ENCODE results near the gene DARS1. TPM values are rescaled to one million over a fixed set of nuclear protein-coding genes. Genes with fewer than 3 reads are reported as not detected.

DARS1 gene
- total and polyA plus RNA-seq, 7 donors: 54.2 to 89.7 (median 73.5) TPM

GRCh38 chr2:135984199-135985017, 1.0 kb downstream of the DARS1 start:
- Histone ChIP-seq H3K27me3 (ENCODE audit: insufficient read depth in 3 of 3, low read length in 2 of 3) (no peaks in the 10 kb centered on the region), H3K36me3 (ENCODE audit: insufficient read depth in 1 of 2, low read depth in 1 of 2) (peaks cover 12 to 37% of the 10 kb centered on the region in 2 donors), H3K27ac (peak overlapping the region; percentile 97), H3K4me1 (peaks cover 22% of the 10 kb centered on the region), H3K4me3 (peak overlapping the region; percentile 87), H3K9me3 (no peaks in the 10 kb centered on the region)
- DNase-seq (no peak), ATAC-seq (peak; percentile 1 to 31 (median 16))
- whole genome bisulfite sequencing, 3 donors: 11 to 13% (median 12%) methylated on average over 6 of the region's 6 CpGs
- intact Hi-C loops (cut with DNase I): no loop called here
- TF ChIP-seq, protein P1, sequence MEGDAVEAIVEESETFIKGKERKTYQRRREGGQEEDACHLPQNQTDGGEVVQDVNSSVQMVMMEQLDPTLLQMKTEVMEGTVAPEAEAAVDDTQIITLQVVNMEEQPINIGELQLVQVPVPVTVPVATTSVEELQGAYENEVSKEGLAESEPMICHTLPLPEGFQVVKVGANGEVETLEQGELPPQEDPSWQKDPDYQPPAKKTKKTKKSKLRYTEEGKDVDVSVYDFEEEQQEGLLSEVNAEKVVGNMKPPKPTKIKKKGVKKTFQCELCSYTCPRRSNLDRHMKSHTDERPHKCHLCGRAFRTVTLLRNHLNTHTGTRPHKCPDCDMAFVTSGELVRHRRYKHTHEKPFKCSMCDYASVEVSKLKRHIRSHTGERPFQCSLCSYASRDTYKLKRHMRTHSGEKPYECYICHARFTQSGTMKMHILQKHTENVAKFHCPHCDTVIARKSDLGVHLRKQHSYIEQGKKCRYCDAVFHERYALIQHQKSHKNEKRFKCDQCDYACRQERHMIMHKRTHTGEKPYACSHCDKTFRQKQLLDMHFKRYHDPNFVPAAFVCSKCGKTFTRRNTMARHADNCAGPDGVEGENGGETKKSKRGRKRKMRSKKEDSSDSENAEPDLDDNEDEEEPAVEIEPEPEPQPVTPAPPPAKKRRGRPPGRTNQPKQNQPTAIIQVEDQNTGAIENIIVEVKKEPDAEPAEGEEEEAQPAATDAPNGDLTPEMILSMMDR (IDR thresholded peaks at IDR 0.05): no peak

- WGBS, 3 donors: 47 to 74% (median 49%) methylated on average over 5 of the region's 5 CpGs
- ATAC-seq: no peak
- no peak overlapping the region for H3K4me3 ChIP-seq
- peaks cover 12 to 74% of the 10 kb centered on the region in 2 donors for H3K36me3 ChIP-seq (ENCODE audit: insufficient read depth in 1 of 2, low read depth in 1 of 2)
- intact Hi-C loops (cut with DNase I): no loop called here
- peaks cover 15% of the 10 kb centered on the region for H3K4me1 ChIP-seq
- no peak for DNase-seq
- no peaks in the 10 kb centered on the region for H3K27me3 ChIP-seq (ENCODE audit: insufficient read depth in 3 of 3, low read length in 2 of 3)
- H3K27ac ChIP-seq: no peak overlapping the region
- H3K9me3 ChIP-seq: no peaks in the 10 kb centered on the region
- TF ChIP-seq, protein P1 (IDR thresholded peaks at IDR 0.05): no peak
These were observed 4.9 kb downstream of the DARS1 start for GRCh38 chr2:135980434-135981079.

DNA sequence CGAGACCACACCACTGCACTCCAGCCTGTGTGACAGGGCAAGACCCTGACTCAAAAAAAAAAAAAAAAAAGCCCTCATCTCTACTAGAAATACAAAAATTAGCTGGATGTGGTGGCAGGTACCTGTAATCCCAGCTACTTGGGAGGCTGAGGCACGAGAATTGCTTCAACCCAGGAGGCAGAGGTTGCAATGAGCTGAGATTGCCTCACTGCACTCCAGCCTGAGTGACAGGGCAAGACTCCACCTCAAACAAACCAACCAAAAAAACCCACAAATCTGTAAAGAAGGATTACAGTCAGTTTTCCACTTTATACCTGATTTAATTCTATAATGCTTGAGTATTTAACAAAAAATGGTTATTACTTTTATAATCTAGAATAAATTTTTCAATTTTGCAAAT, 9.7 kb downstream of the DARS1 start:
- Histone ChIP-seq H3K4me3 (no peak overlapping the region), H3K4me1 (no peaks in the 10 kb centered on the region), H3K36me3 (ENCODE audit: insufficient read depth in 1 of 2, low read depth in 1 of 2) (peaks cover 7 to 70% of the 10 kb centered on the region in 2 donors), H3K27ac (no peak overlapping the region), H3K9me3 (peaks cover 9% of the 10 kb centered on the region), H3K27me3 (ENCODE audit: insufficient read depth in 3 of 3, low read length in 2 of 3) (no peaks in the 10 kb centered on the region)
- no peak for DNase-seq
- no peak for ATAC-seq
- intact Hi-C loops (cut with DNase I): no loop called here
- WGBS, 3 donors: 93 to 98% (median 96%) methylated on average over 2 of the region's 2 CpGs
- TF ChIP-seq, protein P1 (IDR thresholded peaks at IDR 0.05): no peak

- Histone ChIP-seq H3K4me3 (no peak overlapping the region), H3K27ac (no peak overlapping the region), H3K27me3 (ENCODE audit: insufficient read depth in 3 of 3, low read length in 2 of 3) (no peaks in the 10 kb centered on the region), H3K4me1 (peaks cover 7% of the 10 kb centered on the region), H3K36me3 (ENCODE audit: insufficient read depth in 1 of 2, low read depth in 1 of 2) (peaks cover 0 to 53% of the 10 kb centered on the region in 2 donors), H3K9me3 (peaks cover 9% of the 10 kb centered on the region)
- WGBS, 3 donors: 63 to 86% (median 69%) methylated on average over 5 of the region's 5 CpGs
- DNase-seq: no peak
- peak in 1 of 4 donors; percentile 40 for ATAC-seq
- intact Hi-C loops (cut with DNase I): no loop called here
- TF ChIP-seq, protein P1 (IDR thresholded peaks at IDR 0.05): no peak
These were observed 11.4 kb downstream of the DARS1 start for GRCh38 chr2:135974036-135974435.
